Fibroblast of lung (primary cell): Measurements from ENCODE around the gene CDX1. TPM values are rescaled to one million over a fixed set of nuclear protein-coding genes. Genes with fewer than 3 reads are reported as not detected.

Source experiments
- DNase-seq, 2 donors: peaks; one replicate each; pipeline versions ENCODE4 v3.0.0 to v3.0.0-alpha.2; 2010; ENCODE audit warnings: low read depth in 2 of 2
- H2AFZ ChIP-seq: 2 replicates; pipeline ENCODE4 v1.5.1; 2012; ENCODE audit warnings: low read length, control low read depth, inconsistent platforms
- H3K27ac ChIP-seq: 2 replicates; pipeline ENCODE4 v1.5.1; 2011; ENCODE audit warnings: low read length, control low read depth; ENCODE audit not compliant: insufficient read depth
- H3K27me3 ChIP-seq: 2 replicates; pipeline ENCODE4 v1.5.1; 2011; ENCODE audit warnings: mild to moderate bottlenecking, low read length; ENCODE audit not compliant: control insufficient read depth, insufficient read depth
- H3K36me3 ChIP-seq: 2 replicates; pipeline ENCODE4 v1.5.1; 2011; ENCODE audit warnings: low read length; ENCODE audit not compliant: control insufficient read depth, insufficient read depth
- H3K4me1 ChIP-seq: 2 replicates; pipeline ENCODE4 v1.5.1; 2011; ENCODE audit warnings: low read length; ENCODE audit not compliant: control insufficient read depth, insufficient read depth; ENCODE audit errors: extremely low read depth
- H3K4me2 ChIP-seq: 2 replicates; pipeline ENCODE4 v1.5.1; 2011; ENCODE audit warnings: low read length, control low read depth; ENCODE audit not compliant: insufficient read depth; ENCODE audit errors: extremely low read depth
- H3K4me3 ChIP-seq, 4 experiments: fragments of 200-600 bp in 1 of 4; sonication (generic) in 1 of 4; replicated peaks in 1 of 4; 2 replicates each; pipeline ENCODE4 v1.5.1; 2011 to 2016; ENCODE audit warnings: low read length in 4 of 4, low read depth in 3 of 4, mild to moderate bottlenecking in 3 of 4, control low read depth in 2 of 4, inconsistent platforms in 1 of 4, mixed read lengths in 1 of 4; ENCODE audit not compliant: insufficient read depth in 1 of 4; ENCODE audit errors: control extremely low read depth in 1 of 4
- H3K79me2 ChIP-seq: 2 replicates; pipeline ENCODE4 v1.5.1; 2012; ENCODE audit warnings: mild to moderate bottlenecking, low read length, inconsistent platforms; ENCODE audit not compliant: control insufficient read depth, insufficient read depth
- H3K9ac ChIP-seq: 2 replicates; pipeline ENCODE4 v1.5.1; 2011; ENCODE audit warnings: mild to moderate bottlenecking, low read length, control low read depth; ENCODE audit not compliant: insufficient read depth
- H3K9me3 ChIP-seq: 2 replicates; pipeline ENCODE4 v1.5.1; 2012; ENCODE audit warnings: low read depth, low read length; ENCODE audit not compliant: control insufficient read depth, insufficient read depth
- H4K20me1 ChIP-seq: 2 replicates; pipeline ENCODE4 v1.5.1; 2011; ENCODE audit warnings: low read length; ENCODE audit not compliant: control insufficient read depth, insufficient read depth; ENCODE audit errors: extremely low read depth
- EZH2 ChIP-seq: IDR thresholded peaks from 2 replicates; pipeline ENCODE4 v1.5.1; 2012; ENCODE audit warnings: low read length, control low read depth, mild to moderate bottlenecking; ENCODE audit errors: missing control alignments
- polyA minus RNA-seq: library from RNA; depleted of rRNA, polyadenylated mRNA; stranded (reverse); fragments of >200 nt; gene quantifications from 2 replicates; pipeline ENCODE4 v1.2.3, GENCODE V29; 2011; ENCODE audit warnings: low replicate concordance
- polyA plus RNA-seq, 2 donors: library from polyadenylated mRNA; depleted of rRNA in 1 of 2; stranded (reverse) in 1 of 2; unstranded in 1 of 2; fragments of >200 nt; gene quantifications; 2 replicates each; pipeline ENCODE4 v1.2.1, GENCODE V29; 2011 to 2012; ENCODE audit warnings: missing spikeins in 1 of 2
- total RNA-seq: library from RNA; depleted of rRNA; stranded (reverse); fragments of >200 nt; gene quantifications from 2 replicates; pipeline ENCODE4 v1.2.1, GENCODE V29; 2014
- TF ChIP-seq, protein P1 (sequence below), 2 donors: IDR thresholded peaks in 1 of 2; conservative IDR thresholded peaks in 1 of 2; 1 replicate in 1 of 2; 2 replicates in 1 of 2; pipeline ENCODE4 v1.5.1; 2011 to 2012; ENCODE audit warnings: low read length in 2 of 2, control low read depth in 1 of 2, inconsistent platforms in 1 of 2, low read depth in 1 of 2, mild to moderate bottlenecking in 1 of 2

Gene CDX1
- total RNA-seq = under 0.01 and 0.33 TPM in 2 replicates
- polyA plus RNA-seq = 0.09 and 1.8 TPM in 2 replicates
- 1.6 TPM in 1 of 2 replicates, not detected in the other for polyA plus RNA-seq (2012)
- polyA minus RNA-seq = 1.5 TPM in 1 of 2 replicates, not detected in the other

DNA sequence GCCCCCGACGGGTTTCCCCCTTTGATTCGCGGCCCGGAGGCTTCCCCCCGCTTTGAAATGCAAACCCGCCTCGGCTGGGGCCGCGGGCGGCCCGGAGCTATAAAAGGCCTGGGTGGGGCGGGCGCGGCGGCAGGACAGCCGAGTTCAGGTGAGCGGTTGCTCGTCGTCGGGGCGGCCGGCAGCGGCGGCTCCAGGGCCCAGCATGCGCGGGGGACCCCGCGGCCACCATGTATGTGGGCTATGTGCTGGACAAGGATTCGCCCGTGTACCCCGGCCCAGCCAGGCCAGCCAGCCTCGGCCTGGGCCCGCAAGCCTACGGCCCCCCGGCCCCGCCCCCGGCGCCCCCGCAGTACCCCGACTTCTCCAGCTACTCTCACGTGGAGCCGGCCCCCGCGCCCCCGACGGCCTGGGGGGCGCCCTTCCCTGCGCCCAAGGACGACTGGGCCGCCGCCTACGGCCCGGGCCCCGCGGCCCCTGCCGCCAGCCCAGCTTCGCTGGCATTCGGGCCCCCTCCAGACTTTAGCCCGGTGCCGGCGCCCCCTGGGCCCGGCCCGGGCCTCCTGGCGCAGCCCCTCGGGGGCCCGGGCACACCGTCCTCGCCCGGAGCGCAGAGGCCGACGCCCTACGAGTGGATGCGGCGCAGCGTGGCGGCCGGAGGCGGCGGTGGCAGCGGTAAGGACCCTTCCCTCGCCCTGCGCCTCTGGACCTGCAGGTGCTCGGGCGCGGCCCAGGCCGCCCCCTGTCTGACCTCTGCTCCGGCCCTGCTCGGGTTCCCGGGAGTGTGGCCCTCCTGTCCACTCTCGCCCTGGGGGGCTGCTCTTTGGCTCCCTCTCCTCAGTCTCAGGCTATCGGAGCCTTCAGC is at the start of gene CDX1:
TSS of gene CDX1 (plus strand) at position 129 of the 862 bp plus-strand sequence. CDS start at position 228, 99 bp downstream.
- no peak for TF ChIP-seq EZH2
- TF ChIP-seq, protein P1, sequence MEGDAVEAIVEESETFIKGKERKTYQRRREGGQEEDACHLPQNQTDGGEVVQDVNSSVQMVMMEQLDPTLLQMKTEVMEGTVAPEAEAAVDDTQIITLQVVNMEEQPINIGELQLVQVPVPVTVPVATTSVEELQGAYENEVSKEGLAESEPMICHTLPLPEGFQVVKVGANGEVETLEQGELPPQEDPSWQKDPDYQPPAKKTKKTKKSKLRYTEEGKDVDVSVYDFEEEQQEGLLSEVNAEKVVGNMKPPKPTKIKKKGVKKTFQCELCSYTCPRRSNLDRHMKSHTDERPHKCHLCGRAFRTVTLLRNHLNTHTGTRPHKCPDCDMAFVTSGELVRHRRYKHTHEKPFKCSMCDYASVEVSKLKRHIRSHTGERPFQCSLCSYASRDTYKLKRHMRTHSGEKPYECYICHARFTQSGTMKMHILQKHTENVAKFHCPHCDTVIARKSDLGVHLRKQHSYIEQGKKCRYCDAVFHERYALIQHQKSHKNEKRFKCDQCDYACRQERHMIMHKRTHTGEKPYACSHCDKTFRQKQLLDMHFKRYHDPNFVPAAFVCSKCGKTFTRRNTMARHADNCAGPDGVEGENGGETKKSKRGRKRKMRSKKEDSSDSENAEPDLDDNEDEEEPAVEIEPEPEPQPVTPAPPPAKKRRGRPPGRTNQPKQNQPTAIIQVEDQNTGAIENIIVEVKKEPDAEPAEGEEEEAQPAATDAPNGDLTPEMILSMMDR (conservative IDR thresholded peaks at IDR 0.05 in 1 of 2, IDR thresholded peaks at IDR 0.05 in 1 of 2; ENCODE audit: low read depth in 1 of 2, low read length in 2 of 2) = no peak

DNA sequence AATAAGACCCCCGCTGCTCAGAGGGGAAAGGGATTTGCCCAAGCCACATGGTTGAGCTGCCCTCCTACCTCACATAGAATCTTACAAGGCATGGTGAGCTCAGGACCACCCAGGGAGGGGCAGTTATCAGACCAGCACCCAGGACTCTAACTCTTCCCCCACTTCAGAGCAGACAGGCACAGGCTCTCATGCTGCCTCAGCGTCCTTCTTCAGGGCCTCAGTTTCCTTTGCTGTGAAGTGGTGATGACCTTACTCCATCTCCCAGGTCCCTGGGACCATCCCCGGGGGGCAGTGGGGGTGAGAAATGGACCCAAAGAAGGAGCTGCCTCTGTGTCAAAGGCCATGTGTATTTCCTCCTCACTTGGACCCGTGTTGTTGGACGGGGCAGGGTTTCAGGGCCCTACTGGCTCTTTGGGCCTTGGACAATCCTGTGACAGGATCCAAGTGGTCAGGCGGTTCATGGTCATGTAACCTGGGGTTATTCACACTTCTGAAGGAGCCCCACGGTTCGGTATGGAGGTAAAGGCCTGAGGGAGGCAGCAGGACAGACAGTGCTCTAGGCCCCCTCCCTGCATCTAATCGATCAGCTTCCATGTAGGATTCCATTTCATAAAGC is 48.5 kb upstream of the CDX1 start:
- DNase-seq = no peak
- Histone ChIP-seq H3K9me3 (no peaks in the 10 kb centered on the region), H3K79me2 (no peaks in the 10 kb centered on the region), H3K27ac (no peak overlapping the region), H3K27me3 (no peaks in the 10 kb centered on the region), H3K4me3 (no peak overlapping the region), H3K4me2 (no peak overlapping the region), H3K36me3 (peaks cover 62% of the 10 kb centered on the region), H4K20me1 (no peaks in the 10 kb centered on the region), H3K4me1 (peaks cover 22% of the 10 kb centered on the region), H2AFZ (no peak overlapping the region), H3K9ac (no peak overlapping the region)
- TF ChIP-seq EZH2 = no peak
- TF ChIP-seq, protein P1 (conservative IDR thresholded peaks at IDR 0.05 in 1 of 2, IDR thresholded peaks at IDR 0.05 in 1 of 2; ENCODE audit: low read depth in 1 of 2, low read length in 2 of 2) = no peak

More for the DNA sequence above, at the start of gene CDX1:
- no peaks in the 10 kb centered on the region for H3K9me3 ChIP-seq
- H3K27ac ChIP-seq = no peak within 1 kb of the TSS
- H4K20me1 ChIP-seq = no peaks in the 10 kb centered on the region
- no peak within 1 kb of the TSS for H2AFZ ChIP-seq
- no peaks in the 10 kb centered on the region for H3K79me2 ChIP-seq
- H3K36me3 ChIP-seq = no peaks in the 10 kb centered on the region
- no peak for DNase-seq
- H3K4me1 ChIP-seq = peaks cover 13% of the 10 kb centered on the region
- no peak within 1 kb of the TSS for H3K4me2 ChIP-seq
- H3K4me3 ChIP-seq = no peak within 1 kb of the TSS
- peaks cover 15% of the 10 kb centered on the region for H3K27me3 ChIP-seq
- H3K9ac ChIP-seq = no peak within 1 kb of the TSS

DNA sequence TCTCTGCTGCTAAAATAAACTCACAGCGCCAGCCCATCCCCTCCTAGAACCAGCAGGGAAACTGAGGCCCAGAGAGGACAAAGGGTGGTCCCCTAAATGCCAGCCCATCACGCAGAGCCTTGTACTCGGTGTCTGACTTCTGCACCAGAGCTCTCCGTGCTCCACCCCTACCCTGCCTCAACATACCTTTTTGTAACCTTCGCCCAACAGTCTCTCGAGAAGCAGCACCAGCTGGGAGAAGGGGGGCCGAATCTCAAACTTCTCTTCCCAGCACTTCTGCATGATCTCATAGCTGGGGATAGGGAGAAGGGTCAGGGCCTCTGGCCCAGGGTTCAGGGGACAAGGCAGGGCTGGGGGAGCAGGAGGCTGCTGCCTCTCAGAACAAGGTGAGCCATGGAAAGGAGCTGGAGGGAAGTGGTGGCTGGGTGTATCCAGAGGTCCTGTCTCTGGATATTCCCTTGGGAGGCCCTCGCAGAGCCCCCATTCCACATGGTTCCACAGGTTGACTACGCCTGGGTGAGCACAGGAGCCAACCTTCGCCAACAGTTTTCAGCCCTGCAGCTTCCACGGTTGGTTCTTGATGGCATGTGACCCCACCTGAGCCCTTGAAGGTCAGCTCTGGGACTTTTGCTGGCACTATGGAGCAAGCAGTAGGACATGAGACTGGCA is 47.9 kb upstream of the CDX1 start:
- TF ChIP-seq, protein P1 (conservative IDR thresholded peaks at IDR 0.05 in 1 of 2, IDR thresholded peaks at IDR 0.05 in 1 of 2; ENCODE audit: low read depth in 1 of 2, low read length in 2 of 2) = no peak
- no peak for TF ChIP-seq EZH2

More for the DNA sequence above, 47.9 kb upstream of the CDX1 start:
- Histone ChIP-seq H3K27ac (no peak overlapping the region), H2AFZ (no peak overlapping the region), H3K79me2 (no peaks in the 10 kb centered on the region), H4K20me1 (no peaks in the 10 kb centered on the region), H3K4me2 (no peak overlapping the region), H3K27me3 (no peaks in the 10 kb centered on the region), H3K4me1 (peaks cover 16% of the 10 kb centered on the region), H3K9ac (no peak overlapping the region), H3K9me3 (no peaks in the 10 kb centered on the region), H3K4me3 (no peak overlapping the region), H3K36me3 (peaks cover 65% of the 10 kb centered on the region)
- DNase-seq = no peak
